Breast epithelium (tissue), 4 donors: ENCODE results near the gene SYNDIG1. TPM values are rescaled to one million over a fixed set of nuclear protein-coding genes. Genes with fewer than 3 reads are reported as not detected.

Experiments used
- DNase-seq, 2 donors: peaks; one replicate each; pipeline ENCODE4 v3.0.0-alpha.2; 2019; ENCODE audit warnings: low spot score in 2 of 2
- H3K27ac ChIP-seq, 2 donors: fragments of 200-600 bp; sonication (generic) in 1 of 2; one replicate each; pipeline ENCODE4 v1.5.1; 2016 to 2019; ENCODE audit warnings: mild to moderate bottlenecking in 1 of 2
- H3K27me3 ChIP-seq, 2 donors: fragments of 200-600 bp; sonication (generic) in 1 of 2; one replicate each; pipeline versions ENCODE4 v1.5.1 to v1.6.0; 2017 to 2019; ENCODE audit warnings: control low read depth in 1 of 2, mild to moderate bottlenecking in 1 of 2
- H3K36me3 ChIP-seq: fragments of 200-600 bp; one replicate; pipeline ENCODE4 v1.5.1; 2019
- H3K4me1 ChIP-seq, 2 donors: fragments of 200-600 bp; sonication (generic); one replicate each; pipeline ENCODE4 v1.5.1; 2016 to 2019; ENCODE audit warnings: control low read depth in 1 of 2
- H3K4me3 ChIP-seq, 3 donors: fragments of 200-600 bp; sonication (generic); 1 replicate in 2 of 3; 2 replicates in 1 of 3; pipeline ENCODE4 v1.5.1; 2016 to 2019; ENCODE audit warnings: mild to moderate bottlenecking in 3 of 3, moderate library complexity in 2 of 3
- H3K9me3 ChIP-seq, 2 donors: fragments of 200-600 bp; sonication (generic) in 1 of 2; one replicate each; pipeline ENCODE4 v1.5.1; 2016 to 2019; ENCODE audit warnings: control low read depth in 1 of 2
- POLR2A ChIP-seq: fragments of 450-650 bp; IDR thresholded peaks from one replicate; pipeline ENCODE4 v1.6.1; 2016; ENCODE audit warnings: antibody characterized with exemption, mild to moderate bottlenecking, moderate library complexity
- POLR2AphosphoS5 ChIP-seq, 3 donors: sonication (generic); formaldehyde crosslinking; IDR thresholded peaks; one replicate each; pipeline ENCODE4 v1.6.1; 2017; ENCODE audit warnings: antibody characterized with exemption in 3 of 3
- intact Hi-C: fragments of 100-400 bp; cut with DNase I; formaldehyde crosslinking; loops from one replicate; pipeline ENCODE4 v1.15.1; 2023; ENCODE audit warnings: low total_unique reads
- total RNA-seq, 3 donors: library from RNA; depleted of rRNA; stranded (reverse); fragments of >200 nt; gene quantifications; one replicate each; pipeline ENCODE4 v1.1.0, GENCODE V29; 2016
- TF ChIP-seq, protein P1 (sequence below), 3 donors: fragments of 450-650 bp; IDR thresholded peaks; one replicate each; pipeline ENCODE4 v1.5.1; 2016 to 2017; ENCODE audit warnings: antibody characterized with exemption in 3 of 3, mild to moderate bottlenecking in 3 of 3, moderate library complexity in 3 of 3

SYNDIG1 gene
- total RNA-seq, 3 donors from 2014 or later, result under 0.01 to 0.48 (median 0.15) TPM

DNA sequence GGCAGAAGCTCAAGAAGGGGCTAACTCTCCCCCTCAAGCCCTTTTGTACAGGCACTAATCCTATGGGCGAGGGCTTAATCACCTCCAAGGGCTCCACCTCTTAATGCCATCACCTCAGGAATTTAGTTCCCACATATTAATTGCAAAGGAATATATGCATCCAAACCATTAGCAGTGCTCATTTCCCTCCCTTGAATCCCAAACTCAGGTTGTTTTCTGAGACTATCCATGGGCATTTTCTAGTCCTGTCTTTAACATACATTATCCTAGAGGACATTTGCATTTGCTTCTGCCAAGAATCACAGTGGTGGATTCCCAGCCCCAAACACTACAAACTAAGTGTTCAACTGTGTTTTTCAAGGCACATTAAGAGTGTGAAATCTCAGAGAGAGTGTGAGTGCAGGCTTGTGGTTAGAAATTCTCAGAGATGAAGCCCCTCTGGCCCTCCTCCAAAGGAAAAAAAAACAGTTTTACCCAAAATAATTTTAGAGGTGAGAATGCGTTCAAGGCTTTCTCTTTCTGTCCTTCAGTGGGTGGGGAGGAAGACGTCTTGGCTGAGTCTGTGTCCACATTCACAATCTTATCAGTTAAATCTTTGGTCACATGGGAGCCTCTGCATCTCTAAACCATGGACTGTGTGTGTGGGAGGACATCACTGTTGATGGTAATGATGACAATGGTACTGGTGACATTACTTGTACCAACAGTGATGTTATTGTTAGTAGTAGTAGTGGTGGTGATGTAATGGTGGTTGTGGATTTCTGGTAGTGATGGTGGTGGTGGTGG lies 59.3 kb downstream of the SYNDIG1 start:
- DNase-seq, result no peak
- H3K4me1 ChIP-seq, result no peaks in the 10 kb centered on the region
- intact Hi-C loops, result loop anchor here (5.0 kb wide), 1 partner anchor 591 kb away; no protein-coding TSS in a partner anchor

DNA sequence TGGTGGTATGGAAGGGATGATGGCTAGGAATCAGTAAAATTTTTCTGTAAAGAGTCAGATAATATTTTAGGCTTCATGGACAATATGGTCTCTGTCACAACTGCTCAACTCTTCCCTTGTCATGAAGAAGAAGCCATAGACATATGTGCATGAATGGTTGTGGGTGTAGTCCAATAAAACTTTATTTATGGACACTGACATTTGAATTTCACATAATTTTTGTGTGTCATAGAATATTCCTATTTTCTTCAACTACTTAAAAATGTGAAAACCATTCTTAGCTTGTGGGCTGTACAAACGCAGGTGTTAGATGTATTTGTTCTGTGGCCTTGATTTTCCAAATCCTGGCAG lies 59.9 kb downstream of the SYNDIG1 start:
- no peak overlapping the region for H3K27ac ChIP-seq
- no peak overlapping the region for H3K4me3 ChIP-seq
- H3K36me3 ChIP-seq, result no peaks in the 10 kb centered on the region
- intact Hi-C loops, result loop anchor here (5.0 kb wide), 1 partner anchor 592 kb away; no protein-coding TSS in a partner anchor
- H3K27me3 ChIP-seq, result no peaks in the 10 kb centered on the region
- no peak for TF ChIP-seq POLR2AphosphoS5 (IDR thresholded peaks at IDR 0.05)
- TF ChIP-seq POLR2A, result no peak
- TF ChIP-seq, protein P1, sequence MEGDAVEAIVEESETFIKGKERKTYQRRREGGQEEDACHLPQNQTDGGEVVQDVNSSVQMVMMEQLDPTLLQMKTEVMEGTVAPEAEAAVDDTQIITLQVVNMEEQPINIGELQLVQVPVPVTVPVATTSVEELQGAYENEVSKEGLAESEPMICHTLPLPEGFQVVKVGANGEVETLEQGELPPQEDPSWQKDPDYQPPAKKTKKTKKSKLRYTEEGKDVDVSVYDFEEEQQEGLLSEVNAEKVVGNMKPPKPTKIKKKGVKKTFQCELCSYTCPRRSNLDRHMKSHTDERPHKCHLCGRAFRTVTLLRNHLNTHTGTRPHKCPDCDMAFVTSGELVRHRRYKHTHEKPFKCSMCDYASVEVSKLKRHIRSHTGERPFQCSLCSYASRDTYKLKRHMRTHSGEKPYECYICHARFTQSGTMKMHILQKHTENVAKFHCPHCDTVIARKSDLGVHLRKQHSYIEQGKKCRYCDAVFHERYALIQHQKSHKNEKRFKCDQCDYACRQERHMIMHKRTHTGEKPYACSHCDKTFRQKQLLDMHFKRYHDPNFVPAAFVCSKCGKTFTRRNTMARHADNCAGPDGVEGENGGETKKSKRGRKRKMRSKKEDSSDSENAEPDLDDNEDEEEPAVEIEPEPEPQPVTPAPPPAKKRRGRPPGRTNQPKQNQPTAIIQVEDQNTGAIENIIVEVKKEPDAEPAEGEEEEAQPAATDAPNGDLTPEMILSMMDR (IDR thresholded peaks at IDR 0.05), result no peak
- H3K4me1 ChIP-seq, result no peaks in the 10 kb centered on the region
- no peaks in the 10 kb centered on the region for H3K9me3 ChIP-seq
- DNase-seq, result no peak

More for the DNA sequence above, 59.3 kb downstream of the SYNDIG1 start:
- Histone ChIP-seq H3K27ac (no peak overlapping the region), H3K27me3 (no peaks in the 10 kb centered on the region), H3K9me3 (no peaks in the 10 kb centered on the region), H3K36me3 (no peaks in the 10 kb centered on the region), H3K4me3 (no peak overlapping the region)
- no peak for TF ChIP-seq POLR2AphosphoS5 (IDR thresholded peaks at IDR 0.05)
- TF ChIP-seq, protein P1 (IDR thresholded peaks at IDR 0.05), result no peak
- no peak for TF ChIP-seq POLR2A

DNA sequence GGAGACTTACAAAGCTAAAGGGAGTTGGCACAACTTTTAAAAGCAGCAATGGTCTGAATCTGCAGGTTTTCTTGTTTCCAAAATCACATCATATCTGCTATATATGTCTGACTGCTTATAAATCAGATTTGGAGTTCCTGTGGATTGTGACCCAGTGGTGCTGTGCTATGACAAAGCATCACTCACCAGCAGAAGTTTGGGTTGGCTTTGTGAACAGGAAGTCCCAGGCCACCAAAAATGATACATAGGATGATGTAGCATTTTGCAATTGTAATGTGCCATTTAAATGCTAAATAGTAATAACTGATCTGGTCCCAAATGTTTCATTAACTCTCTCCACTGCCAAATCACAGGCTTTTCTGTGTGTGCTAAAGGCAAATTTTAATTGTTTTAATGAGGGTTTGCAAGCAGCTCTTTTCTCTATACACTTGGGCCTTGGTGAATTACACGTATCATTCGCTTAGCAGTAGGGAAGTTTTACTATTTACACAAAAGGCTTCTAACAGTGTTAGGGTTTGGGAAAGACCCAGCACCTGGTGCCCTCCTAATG lies 60.8 kb downstream of the SYNDIG1 start:
- no peak for DNase-seq
- TF ChIP-seq, protein P1 (IDR thresholded peaks at IDR 0.05), result no peak
- TF ChIP-seq POLR2A (no peak), POLR2AphosphoS5 (IDR thresholded peaks at IDR 0.05) (no peak)
- no peaks in the 10 kb centered on the region for H3K27me3 ChIP-seq
- no peak overlapping the region for H3K27ac ChIP-seq
- no peak overlapping the region for H3K4me3 ChIP-seq
- no peaks in the 10 kb centered on the region for H3K4me1 ChIP-seq
- no peaks in the 10 kb centered on the region for H3K36me3 ChIP-seq
- no peaks in the 10 kb centered on the region for H3K9me3 ChIP-seq
- intact Hi-C loops, result no loop called here

DNA sequence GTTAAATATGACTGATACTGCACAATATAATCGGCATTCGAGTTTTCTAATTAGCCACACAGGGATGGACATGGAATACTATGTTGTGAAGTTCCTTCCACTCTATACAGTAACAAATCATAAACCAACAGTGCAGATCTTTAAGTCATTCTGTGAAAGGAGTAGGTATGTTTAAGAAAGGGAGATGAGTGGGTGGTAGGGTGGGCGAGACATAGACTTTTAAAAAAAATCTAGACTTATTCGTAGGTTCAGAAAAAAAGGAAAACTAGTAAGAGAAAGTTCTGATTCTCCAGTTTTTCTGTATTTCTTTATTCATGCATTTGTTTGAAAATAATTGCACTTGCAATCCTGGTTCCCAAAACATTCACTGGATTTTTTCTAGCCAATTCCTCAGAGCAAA lies 61.8 kb downstream of the SYNDIG1 start:
- Histone ChIP-seq H3K27me3 (no peaks in the 10 kb centered on the region), H3K36me3 (no peaks in the 10 kb centered on the region), H3K4me3 (no peak overlapping the region), H3K4me1 (no peaks in the 10 kb centered on the region), H3K27ac (no peak overlapping the region), H3K9me3 (no peaks in the 10 kb centered on the region)
- TF ChIP-seq POLR2A, result no peak
- DNase-seq, result no peak
- intact Hi-C loops, result no loop called here

DNA sequence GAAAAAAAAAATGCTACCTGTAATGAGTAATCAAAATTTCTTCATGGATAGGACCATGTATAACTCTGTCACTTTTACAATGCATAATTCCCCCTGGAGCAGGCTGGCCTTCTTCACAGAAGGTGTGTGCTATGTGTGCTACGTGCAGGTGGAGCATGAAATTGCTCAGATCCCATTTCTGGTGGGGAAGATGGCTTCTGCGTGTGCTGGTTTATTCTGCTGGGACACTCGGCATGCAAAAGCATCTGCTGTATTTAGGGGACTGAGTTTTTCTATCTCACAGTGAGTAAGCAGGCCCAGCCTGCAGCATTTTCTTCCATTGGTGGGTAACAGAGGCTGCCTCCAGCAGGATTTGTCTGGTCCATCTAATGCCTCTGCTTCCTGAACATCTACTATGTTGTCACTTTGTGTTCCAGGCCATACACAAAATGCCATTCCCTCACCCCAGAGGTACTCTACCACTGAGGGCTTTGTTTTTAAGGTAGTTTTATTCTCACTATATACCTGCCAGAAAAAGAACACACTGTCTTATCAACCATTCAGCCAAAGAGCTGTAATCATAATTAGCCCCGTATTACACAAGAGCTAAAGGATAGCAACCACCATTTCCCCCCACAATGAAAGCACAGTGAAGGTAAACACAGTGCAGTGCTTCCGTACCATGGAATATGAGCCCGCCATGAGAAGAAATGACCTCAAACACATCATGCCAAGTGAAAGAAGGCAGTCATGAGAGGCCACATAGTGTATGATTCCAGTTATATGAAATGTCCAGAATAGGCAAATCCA lies 62.4 kb downstream of the SYNDIG1 start:
- no peaks in the 10 kb centered on the region for H3K4me1 ChIP-seq
- H3K27ac ChIP-seq, result no peak overlapping the region
- H3K4me3 ChIP-seq, result no peak overlapping the region
- TF ChIP-seq, protein P1 (IDR thresholded peaks at IDR 0.05), result no peak
- TF ChIP-seq POLR2A (no peak), POLR2AphosphoS5 (IDR thresholded peaks at IDR 0.05) (no peak)
- H3K27me3 ChIP-seq, result no peaks in the 10 kb centered on the region
- no peak for DNase-seq
- no peaks in the 10 kb centered on the region for H3K9me3 ChIP-seq
- intact Hi-C loops, result no loop called here
- no peaks in the 10 kb centered on the region for H3K36me3 ChIP-seq
